PFSK-1 (cell line): Measurements from ENCODE around the gene OTC.

ENCODE experiments used
- SIN3A ChIP-seq: IDR thresholded peaks from 2 replicates; pipeline ENCODE4 v1.6.1; 2012; ENCODE audit warnings: mild to moderate bottlenecking, low read length, moderate library complexity, borderline replicate concordance; ENCODE audit not compliant: insufficient read depth
- TAF1 ChIP-seq: IDR thresholded peaks from 2 replicates; pipeline ENCODE4 v1.6.1; 2012; ENCODE audit warnings: low read length, control low read depth, borderline replicate concordance; ENCODE audit not compliant: insufficient read depth

- TF ChIP-seq SIN3A (no peak), TAF1 (no peak)
Measured at GRCh38 chrX:38320819-38321218, 31.6 kb upstream of the OTC start.
